ENCODE measurements around the gene SLC25A6. TPM values are rescaled to one million over a fixed set of nuclear protein-coding genes. Genes with fewer than 3 reads are reported as not detected.
A peak's percentile ranks its signal among the peaks of the same experiment; 100 is the strongest.
"Not testable (repeated sequence)": the region's sequence is repeated elsewhere in the genome, so short reads cannot be mapped to it uniquely, and the experiment has no call there.

Gene SLC25A6
- total RNA-seq, 1 experiment from 2014 or later: 161 TPM

DNA sequence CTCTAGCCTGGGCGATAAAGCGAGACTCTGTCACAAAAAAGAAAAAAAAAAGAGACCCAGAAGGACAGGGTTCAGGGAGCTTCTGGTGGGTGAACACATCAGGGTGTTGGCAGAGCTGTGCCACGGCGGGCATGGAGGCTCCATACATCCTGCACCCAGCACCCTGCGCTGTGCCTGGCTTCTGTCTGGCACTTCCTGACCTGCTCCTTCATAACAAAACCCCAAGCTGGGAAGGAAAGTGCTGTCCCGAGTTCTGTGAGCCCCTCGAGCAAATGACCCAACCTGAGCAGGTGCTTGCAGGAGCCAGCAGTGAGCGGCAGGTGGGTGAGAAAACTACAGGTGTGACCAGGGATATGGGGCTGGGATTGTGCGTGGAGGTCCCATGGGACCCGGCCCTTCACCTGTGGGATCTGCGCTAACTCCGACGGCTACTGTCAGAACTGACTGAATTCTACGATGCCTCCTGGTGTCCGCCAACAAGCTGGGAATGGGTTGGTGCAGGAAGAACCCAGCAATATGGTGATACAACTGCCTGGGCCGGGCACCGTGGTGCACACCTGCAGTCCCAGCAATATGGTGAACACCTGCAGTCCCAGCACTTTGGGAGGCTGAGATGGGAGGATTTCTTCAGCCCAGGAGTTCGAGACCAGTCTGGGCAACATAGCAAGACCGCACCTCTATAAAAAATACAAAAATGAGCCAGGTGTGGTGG is 41.9 kb upstream of the SLC25A6 start:
- intact Hi-C loops (cut with micrococcal nuclease; ENCODE audit: unreplicated experiment): no loop called here
- Mint-ChIP-seq H3K27me3 (ENCODE audit: unreplicated experiment) (no peaks in the 10 kb centered on the region), H3K4me1 (ENCODE audit: low read depth, unreplicated experiment) (no peaks in the 10 kb centered on the region), H3K36me3 (ENCODE audit: insufficient read depth, unreplicated experiment) (peaks cover 12% of the 10 kb centered on the region), H3K4me3 (ENCODE audit: low read depth, unreplicated experiment) (no peak overlapping the region), H3K27ac (ENCODE audit: unreplicated experiment) (no peak overlapping the region), H3K9me3 (ENCODE audit: low read depth, unreplicated experiment) (no peaks in the 10 kb centered on the region)
- TF ChIP-seq CTCF (IDR thresholded peaks at IDR 0.05; ENCODE audit: unreplicated experiment): no peak
- no TSS peak for BruUV-seq (replicated peaks)
- no peak for DNase-seq
- CTCF ChIA-PET: no interaction called here

DNA sequence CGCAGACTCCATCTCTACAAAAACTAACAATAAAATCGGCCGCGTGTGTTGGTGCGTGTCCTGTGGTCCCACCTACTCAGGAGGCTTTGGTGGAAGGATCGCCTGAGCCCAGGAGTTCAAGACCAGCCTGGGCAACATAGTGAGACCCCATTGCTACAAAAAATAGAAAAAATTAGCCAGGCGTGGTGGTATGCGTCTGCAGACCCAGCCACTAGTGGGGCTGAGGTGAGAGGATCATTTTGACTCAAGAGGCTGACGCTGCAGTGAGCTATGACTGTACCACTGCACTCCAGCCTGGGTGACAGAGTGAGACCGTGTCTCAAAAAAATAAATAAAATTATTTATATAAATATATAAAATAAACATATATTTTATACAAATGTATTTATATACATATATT is 38.5 kb upstream of the SLC25A6 start:
- H3K27me3 Mint-ChIP-seq (ENCODE audit: unreplicated experiment): no peaks in the 10 kb centered on the region
- intact Hi-C loops (cut with micrococcal nuclease; ENCODE audit: unreplicated experiment): no loop called here
- H3K4me3 Mint-ChIP-seq (ENCODE audit: low read depth, unreplicated experiment): no peak overlapping the region
- DNase-seq: no peak
- no peak for TF ChIP-seq CTCF (IDR thresholded peaks at IDR 0.05; ENCODE audit: unreplicated experiment)
- no TSS peak for BruUV-seq (replicated peaks)
- no peak overlapping the region for H3K27ac Mint-ChIP-seq (ENCODE audit: unreplicated experiment)
- no peaks in the 10 kb centered on the region for H3K4me1 Mint-ChIP-seq (ENCODE audit: low read depth, unreplicated experiment)
- peaks cover 21% of the 10 kb centered on the region for H3K36me3 Mint-ChIP-seq (ENCODE audit: insufficient read depth, unreplicated experiment)
- CTCF ChIA-PET: no interaction called here
- H3K9me3 Mint-ChIP-seq (ENCODE audit: low read depth, unreplicated experiment): no peaks in the 10 kb centered on the region

GRCh38 chrX:1427756-1428155 is 35.8 kb upstream of the SLC25A6 start:
- Mint-ChIP-seq H3K4me3 (ENCODE audit: low read depth, unreplicated experiment) (no peak overlapping the region), H3K9me3 (ENCODE audit: low read depth, unreplicated experiment) (peaks cover 3% of the 10 kb centered on the region), H3K27ac (ENCODE audit: unreplicated experiment) (no peak overlapping the region), H3K36me3 (ENCODE audit: insufficient read depth, unreplicated experiment) (peaks cover 33% of the 10 kb centered on the region), H3K27me3 (ENCODE audit: unreplicated experiment) (no peaks in the 10 kb centered on the region), H3K4me1 (ENCODE audit: low read depth, unreplicated experiment) (no peaks in the 10 kb centered on the region)
- intact Hi-C loops (cut with micrococcal nuclease; ENCODE audit: unreplicated experiment): no loop called here
- no peak for DNase-seq
- no TSS peak for BruUV-seq (replicated peaks)
- no peak for TF ChIP-seq CTCF (IDR thresholded peaks at IDR 0.05; ENCODE audit: unreplicated experiment)
- CTCF ChIA-PET: no interaction called here

DNA sequence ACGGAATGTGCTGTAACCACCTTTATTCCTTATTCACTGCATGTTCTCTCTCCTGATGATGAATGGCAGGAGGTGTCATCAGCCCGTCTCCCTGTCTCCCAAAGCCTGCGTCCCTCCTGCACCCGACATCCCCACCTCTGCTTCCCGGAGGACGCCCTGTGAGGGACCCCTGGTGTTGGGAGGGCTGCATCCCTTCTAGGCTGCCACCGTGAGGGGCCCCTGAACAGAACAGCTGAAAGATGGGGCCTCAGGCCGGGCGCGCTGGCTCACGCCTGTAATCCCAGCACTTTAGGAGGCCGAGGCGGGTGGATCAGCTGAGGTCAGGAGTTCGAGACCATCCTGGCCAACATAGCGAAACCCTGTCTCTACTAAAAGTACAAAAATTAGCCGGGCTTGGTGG is 34.4 kb upstream of the SLC25A6 start:
- CTCF ChIA-PET; intact Hi-C loops (cut with micrococcal nuclease; ENCODE audit: unreplicated experiment); DNase-seq; H3K4me3 Mint-ChIP-seq (ENCODE audit: low read depth, unreplicated experiment); H3K9me3 Mint-ChIP-seq (ENCODE audit: low read depth, unreplicated experiment); BruUV-seq (replicated peaks); H3K27ac Mint-ChIP-seq (ENCODE audit: unreplicated experiment); H3K27me3 Mint-ChIP-seq (ENCODE audit: unreplicated experiment); H3K4me1 Mint-ChIP-seq (ENCODE audit: low read depth, unreplicated experiment): not testable (repeated sequence)
- H3K36me3 Mint-ChIP-seq (ENCODE audit: insufficient read depth, unreplicated experiment): peaks cover 43% of the 10 kb centered on the region

DNA sequence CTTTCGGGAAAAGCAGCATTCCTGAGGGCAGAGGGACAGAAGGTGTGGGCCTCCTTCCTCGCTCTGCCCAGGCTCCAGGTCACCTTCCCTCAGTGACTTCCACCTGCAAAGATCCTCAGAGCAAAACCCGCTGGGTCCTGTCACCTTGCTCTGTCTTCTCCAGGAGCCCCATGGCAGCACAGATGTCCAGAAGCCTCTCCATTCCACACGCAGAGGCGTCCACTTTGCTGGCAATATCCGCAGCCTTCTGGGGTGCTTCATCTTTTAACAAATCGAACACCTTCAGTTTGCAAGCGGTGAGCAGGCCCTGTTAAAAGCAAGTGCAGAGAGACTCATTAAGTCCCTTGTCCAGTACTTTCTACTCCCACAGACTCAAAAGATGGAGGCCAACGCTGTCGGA is 33.5 kb upstream of the SLC25A6 start:
- peak overlapping the region; percentile 8 for H3K27ac Mint-ChIP-seq (ENCODE audit: unreplicated experiment)
- no peak for DNase-seq
- H3K36me3 Mint-ChIP-seq (ENCODE audit: insufficient read depth, unreplicated experiment): peaks cover 49% of the 10 kb centered on the region
- CTCF ChIA-PET: no interaction called here
- intact Hi-C loops (cut with micrococcal nuclease; ENCODE audit: unreplicated experiment): no loop called here
- TF ChIP-seq CTCF (IDR thresholded peaks at IDR 0.05; ENCODE audit: unreplicated experiment): no peak
- H3K27me3 Mint-ChIP-seq (ENCODE audit: unreplicated experiment): no peaks in the 10 kb centered on the region
- peaks cover 3% of the 10 kb centered on the region for H3K9me3 Mint-ChIP-seq (ENCODE audit: low read depth, unreplicated experiment)
- no TSS peak for BruUV-seq (replicated peaks)
- no peak overlapping the region for H3K4me3 Mint-ChIP-seq (ENCODE audit: low read depth, unreplicated experiment)
- no peaks in the 10 kb centered on the region for H3K4me1 Mint-ChIP-seq (ENCODE audit: low read depth, unreplicated experiment)
